ENCODE results near the gene GPR150.

The GPR150 gene

GRCh38 chr5:95654196-95654595, 34.3 kb downstream of the GPR150 start:
- no peak for DNase-seq

- no peak for DNase-seq
Measured at GRCh38 chr5:95655575-95655974, 35.7 kb downstream of the GPR150 start.

- no peak for DNase-seq
Measured at GRCh38 chr5:95660060-95660459, 40.2 kb downstream of the GPR150 start.

- DNase-seq = no peak
Measured at GRCh38 chr5:95662946-95663345, 43.1 kb downstream of the GPR150 start.

GRCh38 chr5:95664204-95664786, 44.4 kb downstream of the GPR150 start:
- peak; percentile 80 for DNase-seq

DNA sequence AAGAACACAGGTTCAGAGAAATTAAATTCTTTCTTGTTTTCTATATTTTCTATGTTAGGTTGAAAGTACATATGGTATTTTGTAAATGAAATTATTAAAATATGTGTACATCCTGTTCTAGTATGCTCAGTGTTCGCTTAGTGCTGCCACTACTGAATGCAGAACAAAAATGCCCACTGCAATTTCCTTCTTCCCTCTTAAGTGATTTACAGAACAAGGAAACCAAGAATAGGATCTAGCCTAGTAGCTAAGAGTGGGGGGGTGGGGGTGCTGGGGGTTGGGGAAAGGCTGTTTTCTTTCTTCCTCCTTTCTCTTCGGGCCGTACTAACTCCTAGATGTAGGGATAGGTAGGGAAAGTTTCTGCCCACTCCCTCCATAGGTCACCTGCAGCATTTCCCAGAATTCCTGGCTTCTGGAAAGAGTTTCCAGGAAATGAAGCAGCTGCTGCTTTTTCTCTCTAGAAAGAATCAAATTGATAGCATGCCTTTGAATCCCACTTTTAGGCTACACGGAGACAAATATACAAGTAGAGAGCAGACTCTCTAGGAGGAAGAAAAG, 47.3 kb downstream of the GPR150 start:
- peak; percentile 28 for DNase-seq

- no peak for DNase-seq
Measured at GRCh38 chr5:95667678-95668077, 47.8 kb downstream of the GPR150 start.

DNA sequence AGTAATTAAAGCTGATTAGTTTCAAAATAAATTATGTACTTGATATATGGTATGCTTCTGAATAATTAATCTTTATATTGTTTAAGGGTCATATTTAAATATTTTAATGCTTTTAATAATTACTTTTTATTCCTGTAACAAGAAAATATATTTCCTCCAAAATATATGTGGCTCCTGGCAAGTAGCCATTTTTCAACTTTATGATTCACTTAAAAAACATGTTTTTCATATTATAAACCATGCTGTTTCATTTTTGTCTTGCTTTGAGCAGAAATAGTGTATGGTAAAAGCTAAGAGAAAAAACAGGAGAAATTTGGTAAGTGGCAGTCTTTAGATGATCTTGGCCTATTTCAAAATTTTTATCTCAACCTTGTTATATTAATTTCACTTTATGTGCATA, 48.3 kb downstream of the GPR150 start:
- no peak for DNase-seq

- DNase-seq = no peak
Measured at GRCh38 chr5:95668728-95669127, 48.8 kb downstream of the GPR150 start.

DNA sequence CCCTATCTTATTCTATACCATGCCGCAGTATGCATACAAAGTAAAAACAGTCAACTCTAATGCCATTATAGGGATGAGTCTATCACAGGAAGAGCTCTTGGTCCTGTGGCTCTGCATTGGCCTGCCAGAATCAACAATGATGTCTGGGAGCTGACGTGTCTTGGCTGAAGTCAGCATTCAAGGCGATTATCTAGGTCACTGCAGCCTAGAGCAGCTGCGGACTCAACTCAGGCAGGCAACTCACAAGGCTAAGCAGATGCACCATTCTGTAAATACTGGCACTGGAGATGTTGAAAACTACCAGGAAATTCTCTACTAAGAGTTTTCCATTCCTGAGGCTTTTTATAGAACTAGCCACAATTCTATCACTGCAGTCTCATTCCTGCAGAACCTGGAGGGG, 49.7 kb downstream of the GPR150 start:
- no peak for DNase-seq

GRCh38 chr5:95669985-95670384, 50.1 kb downstream of the GPR150 start:
- peak; percentile 20 for DNase-seq

GRCh38 chr5:95670568-95670967, 50.7 kb downstream of the GPR150 start:
- DNase-seq = no peak
